CD14-positive monocyte (primary cell): Measurements from ENCODE around the gene GSTO2. TPM values are rescaled to one million over a fixed set of nuclear protein-coding genes. Genes with fewer than 3 reads are reported as not detected.

Source experiments
- DNase-seq, 3 donors: peaks; one replicate each; pipeline ENCODE4 v3.0.0-alpha.2; 2011 to 2022
- H2AFZ ChIP-seq: 2 replicates; pipeline ENCODE4 v1.6.0; 2012; ENCODE audit warnings: mild to moderate bottlenecking, low read depth, low read length, inconsistent platforms; ENCODE audit not compliant: insufficient read depth, poor library complexity, severe bottlenecking
- H3K27ac ChIP-seq, 2 donors: 1 replicate in 1 of 2; 2 replicates in 1 of 2; pipeline ENCODE4 v1.5.1; 2012 to 2013; ENCODE audit warnings: low read length in 2 of 2, control low read depth in 1 of 2, inconsistent platforms in 1 of 2, low read depth in 1 of 2, mild to moderate bottlenecking in 1 of 2
- H3K27me3 ChIP-seq, 2 donors: one replicate each; pipeline versions ENCODE4 v1.6.0 to v1.6.1; 2011 to 2013; ENCODE audit warnings: low read length in 2 of 2; ENCODE audit not compliant: control insufficient read depth in 2 of 2, insufficient read depth in 2 of 2
- H3K36me3 ChIP-seq, 2 donors: replicated peaks in 1 of 2; 1 replicate in 1 of 2; 2 replicates in 1 of 2; pipeline versions ENCODE4 v1.5.1 to v1.6.1; 2012 to 2013; ENCODE audit warnings: low read length in 2 of 2, control low read depth in 1 of 2, inconsistent platforms in 1 of 2, mild to moderate bottlenecking in 1 of 2; ENCODE audit not compliant: insufficient read depth in 2 of 2, control insufficient read depth in 1 of 2
- H3K4me1 ChIP-seq, 2 donors: 1 replicate in 1 of 2; 2 replicates in 1 of 2; pipeline versions ENCODE4 v1.5.1 to v1.6.1; 2012 to 2013; ENCODE audit warnings: low read length in 2 of 2, control low read depth in 1 of 2, inconsistent platforms in 1 of 2, mild to moderate bottlenecking in 1 of 2, moderate library complexity in 1 of 2; ENCODE audit not compliant: insufficient read depth in 2 of 2, control insufficient read depth in 1 of 2
- H3K4me2 ChIP-seq: replicated peaks from 2 replicates; pipeline ENCODE3; 2012; ENCODE audit warnings: low read length, moderate library complexity, mild to moderate bottlenecking; ENCODE audit not compliant: poor library complexity, severe bottlenecking; ENCODE audit errors: extremely low read depth
- H3K4me3 ChIP-seq, 3 experiments: fragments of 200-600 bp in 1 of 3; sonication (generic) in 1 of 3; replicated peaks in 1 of 3; 1 replicate in 2 of 3; 2 replicates in 1 of 3; pipeline ENCODE4 v1.5.1; 2011 to 2013; ENCODE audit warnings: low read length in 3 of 3, mild to moderate bottlenecking in 3 of 3, control low read depth in 2 of 3, low read depth in 2 of 3, inconsistent platforms in 1 of 3, moderate library complexity in 1 of 3
- H3K79me2 ChIP-seq: 2 replicates; pipeline ENCODE4 v1.6.0; 2012; ENCODE audit warnings: mild to moderate bottlenecking, control low read depth, inconsistent platforms, low read length, moderate library complexity; ENCODE audit not compliant: insufficient read depth
- H3K9ac ChIP-seq: 2 replicates; pipeline ENCODE4 v1.6.0; 2017; ENCODE audit warnings: low read length, mild to moderate bottlenecking; ENCODE audit not compliant: insufficient read depth, poor library complexity, severe bottlenecking
- H3K9me3 ChIP-seq, 2 donors: replicated peaks in 1 of 2; 1 replicate in 1 of 2; 2 replicates in 1 of 2; pipeline versions ENCODE4 v1.5.1 to v1.6.1; 2012 to 2013; ENCODE audit warnings: low read length in 2 of 2, control low read depth in 1 of 2; ENCODE audit not compliant: control insufficient read depth in 1 of 2, insufficient read depth in 1 of 2
- H4K20me1 ChIP-seq: 2 replicates; pipeline ENCODE4 v1.6.0; 2012; ENCODE audit warnings: mild to moderate bottlenecking, low read length, control low read depth, moderate library complexity; ENCODE audit not compliant: insufficient read depth
- H3K27ac Mint-ChIP-seq, 7 donors: one replicate each; pipeline ENCODE4 v1.8.0; 2020; ENCODE audit warnings: mild to moderate bottlenecking in 7 of 7, mixed read lengths in 7 of 7, moderate library complexity in 6 of 7, inconsistent platforms in 2 of 7
- H3K27me3 Mint-ChIP-seq, 3 donors: one replicate each; pipeline ENCODE4 v1.8.0; 2021 to 2022; ENCODE audit warnings: low read depth in 3 of 3, mild to moderate bottlenecking in 3 of 3, mixed read lengths in 3 of 3, moderate library complexity in 3 of 3, inconsistent platforms in 1 of 3
- H3K36me3 Mint-ChIP-seq, 2 donors: one replicate each; pipeline ENCODE4 v1.8.0; 2020; ENCODE audit warnings: mixed read lengths in 2 of 2, inconsistent platforms in 1 of 2, mild to moderate bottlenecking in 1 of 2
- H3K4me1 Mint-ChIP-seq: one replicate; pipeline ENCODE4 v1.8.0; 2020; ENCODE audit warnings: mild to moderate bottlenecking, mixed read lengths
- H3K4me3 Mint-ChIP-seq, 2 donors: one replicate each; pipeline ENCODE4 v1.8.0; 2020; ENCODE audit warnings: mild to moderate bottlenecking in 2 of 2, mixed read lengths in 2 of 2, moderate library complexity in 1 of 2
- H3K9me3 Mint-ChIP-seq, 7 donors: one replicate each; pipeline ENCODE4 v1.8.0; 2020 to 2022; ENCODE audit warnings: mixed read lengths in 7 of 7, mild to moderate bottlenecking in 6 of 7, moderate library complexity in 6 of 7, inconsistent platforms in 2 of 7
- WGBS: methylation state at CpG from one replicate; pipeline ENCODE4 v1.1.5; 2013; ENCODE audit warnings: missing lambda C conversion rate; ENCODE audit not compliant: insufficient coverage; 5-methylcytosine and 5-hydroxymethylcytosine counted together
- intact Hi-C, 2 donors: fragments of 100-400 bp; cut with micrococcal nuclease; formaldehyde crosslinking; loops; one replicate each; pipeline versions ENCODE4 v1.15.0 to v1.15.1; 2023
- polyA plus RNA-seq, 3 donors: library from polyadenylated mRNA; depleted of rRNA in 1 of 3; unstranded in 2 of 3; stranded (reverse) in 1 of 3; fragments of 300-500 nt in 2 of 3; fragments of >200 nt in 1 of 3; fragmentation: Illumina TruSeq in 2 of 3; gene quantifications; 1 replicate in 2 of 3; 2 replicates in 1 of 3; pipeline ENCODE4 v1.2.3, GENCODE V29; 2012 to 2021
- TF ChIP-seq, protein P1 (sequence below): fragments of 200-600 bp; IDR thresholded peaks from one replicate; pipeline ENCODE4 v1.8.0; 2022; ENCODE audit warnings: antibody characterized with exemption, mild to moderate bottlenecking

Gene GSTO2
- polyA plus RNA-seq, 3 donors = 0.16 to 0.26 TPM; not detected in 1

DNA sequence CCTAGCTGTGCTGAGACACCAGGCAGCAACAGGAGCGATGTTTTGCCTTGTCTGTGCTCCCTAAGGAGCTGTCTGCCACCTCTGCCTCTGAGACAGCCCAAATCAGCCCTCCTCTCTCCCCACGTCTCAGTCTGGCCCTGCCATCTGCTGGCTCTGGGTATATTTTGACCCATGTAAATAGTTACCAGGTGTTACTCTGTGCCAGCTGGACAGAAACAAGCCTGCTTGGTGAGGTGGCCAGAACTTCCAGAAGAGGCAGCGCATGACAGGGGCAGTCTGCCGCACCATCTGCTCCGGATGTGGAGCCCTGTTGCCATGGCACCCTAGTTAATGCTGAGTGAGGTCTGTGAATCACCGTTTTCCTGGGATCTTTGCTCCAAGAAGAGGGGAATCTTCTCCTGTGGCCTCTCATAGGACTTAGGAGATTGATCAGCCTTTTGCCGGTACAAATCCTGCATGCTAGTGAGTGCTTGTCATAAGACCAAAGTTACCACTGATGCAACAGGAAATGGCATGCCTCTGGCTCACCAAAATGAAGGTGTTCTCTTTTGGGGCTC lies 31.8 kb downstream of the GSTO2 start:
- DNase-seq = peak in 2 of 3 donors; percentile 36 to 74
- peaks cover 41% of the 10 kb centered on the region for H3K4me1 Mint-ChIP-seq

DNA sequence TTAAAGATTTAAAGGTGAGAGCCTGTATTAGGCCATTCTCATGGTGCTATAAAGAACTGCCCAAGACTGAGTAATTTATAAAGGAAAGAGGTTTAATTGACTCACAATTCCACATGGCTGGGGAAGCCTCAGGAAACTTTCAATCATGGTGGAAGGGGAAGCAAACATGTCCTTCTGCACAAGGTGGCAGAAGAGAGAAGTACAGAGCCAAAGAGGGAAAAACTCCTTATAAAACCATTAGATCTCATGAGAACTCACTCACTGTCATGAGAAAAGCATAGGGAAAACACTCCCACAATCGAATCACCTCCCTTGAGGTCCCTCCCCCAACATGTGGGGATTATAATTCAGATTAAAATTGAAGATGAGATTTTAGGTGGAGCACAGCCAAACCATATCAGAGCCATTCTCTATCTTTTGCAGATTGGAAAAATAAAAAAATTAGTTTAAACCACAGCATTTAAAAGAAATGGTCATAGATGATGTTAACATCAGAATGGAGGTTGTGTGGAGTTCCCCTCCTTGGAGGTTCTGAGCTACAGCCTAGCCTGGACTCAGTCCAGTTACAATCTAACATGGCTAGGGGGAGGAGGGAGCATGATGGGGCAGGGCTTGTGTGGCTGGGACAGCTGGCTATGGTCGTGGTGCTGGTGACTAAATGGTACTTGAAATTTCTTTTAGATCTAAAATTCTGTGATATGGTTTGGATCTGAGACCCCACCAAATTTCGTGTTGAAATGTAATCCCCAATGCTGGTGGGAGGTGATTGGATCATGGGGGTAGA lies 33.1 kb downstream of the GSTO2 start:
- TF ChIP-seq, protein P1, sequence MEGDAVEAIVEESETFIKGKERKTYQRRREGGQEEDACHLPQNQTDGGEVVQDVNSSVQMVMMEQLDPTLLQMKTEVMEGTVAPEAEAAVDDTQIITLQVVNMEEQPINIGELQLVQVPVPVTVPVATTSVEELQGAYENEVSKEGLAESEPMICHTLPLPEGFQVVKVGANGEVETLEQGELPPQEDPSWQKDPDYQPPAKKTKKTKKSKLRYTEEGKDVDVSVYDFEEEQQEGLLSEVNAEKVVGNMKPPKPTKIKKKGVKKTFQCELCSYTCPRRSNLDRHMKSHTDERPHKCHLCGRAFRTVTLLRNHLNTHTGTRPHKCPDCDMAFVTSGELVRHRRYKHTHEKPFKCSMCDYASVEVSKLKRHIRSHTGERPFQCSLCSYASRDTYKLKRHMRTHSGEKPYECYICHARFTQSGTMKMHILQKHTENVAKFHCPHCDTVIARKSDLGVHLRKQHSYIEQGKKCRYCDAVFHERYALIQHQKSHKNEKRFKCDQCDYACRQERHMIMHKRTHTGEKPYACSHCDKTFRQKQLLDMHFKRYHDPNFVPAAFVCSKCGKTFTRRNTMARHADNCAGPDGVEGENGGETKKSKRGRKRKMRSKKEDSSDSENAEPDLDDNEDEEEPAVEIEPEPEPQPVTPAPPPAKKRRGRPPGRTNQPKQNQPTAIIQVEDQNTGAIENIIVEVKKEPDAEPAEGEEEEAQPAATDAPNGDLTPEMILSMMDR = no peak
- no peak for DNase-seq
- Mint-ChIP-seq H3K4me3 (no peak overlapping the region), H3K36me3 (peaks cover 0 to 7% of the 10 kb centered on the region in 2 donors), H3K4me1 (peaks cover 45% of the 10 kb centered on the region), H3K9me3 (peaks cover 6 to 9% (median 8%) of the 10 kb centered on the region in 7 donors), H3K27me3 (peaks cover 2 to 8% (median 5%) of the 10 kb centered on the region in 3 donors), H3K27ac (no peak overlapping the region)
- H3K9me3 ChIP-seq = peaks cover 0 to 6% of the 10 kb centered on the region in 2 donors
- H3K36me3 ChIP-seq = no peaks in the 10 kb centered on the region
- intact Hi-C loops = loop anchor here in 1 of 2 donors (10.0 kb wide), 1 partner anchor 273 kb away; no protein-coding TSS in a partner anchor
- H3K4me2 ChIP-seq = no peak overlapping the region
- no peaks in the 10 kb centered on the region for H3K27me3 ChIP-seq
- H3K79me2 ChIP-seq = no peaks in the 10 kb centered on the region
- no peak overlapping the region for H3K4me3 ChIP-seq
- peaks cover 7% of the 10 kb centered on the region for H4K20me1 ChIP-seq
- no peak overlapping the region for H2AFZ ChIP-seq
- peaks cover 33% of the 10 kb centered on the region in 2 donors for H3K4me1 ChIP-seq
- WGBS = 93% methylated on average over 2 of the region's 3 CpGs
- no peak overlapping the region for H3K27ac ChIP-seq
- no peak overlapping the region for H3K9ac ChIP-seq

More for the DNA sequence above, 31.8 kb downstream of the GSTO2 start:
- Histone ChIP-seq H4K20me1 (no peaks in the 10 kb centered on the region), H3K79me2 (no peaks in the 10 kb centered on the region), H3K4me1 (peaks cover 28 to 29% of the 10 kb centered on the region in 2 donors), H3K4me3 (no peak overlapping the region), H3K4me2 (no peak overlapping the region), H3K9me3 (peaks cover 0 to 6% of the 10 kb centered on the region in 2 donors), H3K27me3 (no peaks in the 10 kb centered on the region), H2AFZ (no peak overlapping the region), H3K36me3 (no peaks in the 10 kb centered on the region), H3K9ac (no peak overlapping the region), H3K27ac (no peak overlapping the region)
- TF ChIP-seq, protein P1 = no peak
- WGBS = 54% methylated on average over 6 of the region's 7 CpGs
- intact Hi-C loops = loop anchor here in 1 of 2 donors (10.0 kb wide), 1 partner anchor 274 kb away; no protein-coding TSS in a partner anchor
- Mint-ChIP-seq H3K9me3 (peaks cover 6 to 9% (median 8%) of the 10 kb centered on the region in 7 donors), H3K36me3 (peaks cover 0 to 7% of the 10 kb centered on the region in 2 donors), H3K27me3 (peaks cover 2 to 10% (median 8%) of the 10 kb centered on the region in 3 donors), H3K27ac (peak overlapping the region in 2 of 7 donors; percentile 8 to 11), H3K4me3 (no peak overlapping the region)
